Body of pancreas (tissue), 4 donors: Measurements from ENCODE around the gene LPXN.

Experiments used
- CTCF ChIP-seq, 7 experiments: fragments of 450-650 bp in 4 of 7; fragments of 200-600 bp in 3 of 7; sonication (generic) in 3 of 7; IDR thresholded peaks; one replicate each; pipeline ENCODE4 v1.5.1; 2016 to 2019; ENCODE audit warnings: antibody characterized with exemption in 7 of 7
- POLR2A ChIP-seq, 3 donors: fragments of 450-650 bp; IDR thresholded peaks; one replicate each; pipeline ENCODE4 v1.6.1; 2016; ENCODE audit warnings: antibody characterized with exemption in 3 of 3, mild to moderate bottlenecking in 2 of 3

- no peak for TF ChIP-seq CTCF (IDR thresholded peaks at IDR 0.05)
- no peak for TF ChIP-seq POLR2A (IDR thresholded peaks at IDR 0.05)
Observed at GRCh38 chr11:58580311-58580710, 4.7 kb upstream of the LPXN start.
